ENCODE measurements around the gene MACROD2.

MACROD2 gene

GRCh38 chr20:14816471-14816870 is 821.2 kb downstream of the MACROD2 start:
- DNase-seq (ENCODE audit: low spot score): no peak

- DNase-seq (ENCODE audit: low spot score): no peak
These were observed 821.8 kb downstream of the MACROD2 start for GRCh38 chr20:14817101-14817500.

GRCh38 chr20:14820771-14821170 is 825.5 kb downstream of the MACROD2 start:
- no peak for DNase-seq (ENCODE audit: low spot score)

- DNase-seq (ENCODE audit: low spot score): no peak
These were observed 825.9 kb downstream of the MACROD2 start for GRCh38 chr20:14821251-14821650.

GRCh38 chr20:14824996-14825395 is 829.7 kb downstream of the MACROD2 start:
- no peak for DNase-seq (ENCODE audit: low spot score)

GRCh38 chr20:14826543-14827313 is 831.4 kb downstream of the MACROD2 start:
- no peak for DNase-seq (ENCODE audit: low spot score)

GRCh38 chr20:14828459-14828858 is 833.1 kb downstream of the MACROD2 start:
- DNase-seq (ENCODE audit: low spot score): no peak

GRCh38 chr20:14829906-14830305 is 834.6 kb downstream of the MACROD2 start:
- peak; percentile 16 for DNase-seq (ENCODE audit: low spot score)

- no peak for DNase-seq (ENCODE audit: low spot score)
These were observed 835.1 kb downstream of the MACROD2 start for GRCh38 chr20:14830466-14830865.

GRCh38 chr20:14830899-14831298 is 835.6 kb downstream of the MACROD2 start:
- DNase-seq (ENCODE audit: low spot score): no peak

GRCh38 chr20:14832630-14833029 is 837.3 kb downstream of the MACROD2 start:
- no peak for DNase-seq (ENCODE audit: low spot score)

- DNase-seq (ENCODE audit: low spot score): no peak
These were observed 843.6 kb downstream of the MACROD2 start for GRCh38 chr20:14838663-14839628.

- no peak for DNase-seq (ENCODE audit: low spot score)
These were observed 850.2 kb downstream of the MACROD2 start for GRCh38 chr20:14845199-14846160.

- no peak for DNase-seq (ENCODE audit: low spot score)
These were observed 853.5 kb downstream of the MACROD2 start for GRCh38 chr20:14848806-14849205.

GRCh38 chr20:14853079-14853478 is 857.8 kb downstream of the MACROD2 start:
- no peak for DNase-seq (ENCODE audit: low spot score)

GRCh38 chr20:14855171-14855570 is 859.9 kb downstream of the MACROD2 start:
- no peak for DNase-seq (ENCODE audit: low spot score)

- no peak for DNase-seq (ENCODE audit: low spot score)
These were observed 864.3 kb downstream of the MACROD2 start for GRCh38 chr20:14859627-14860026.

GRCh38 chr20:14860410-14860814 is 865.1 kb downstream of the MACROD2 start:
- peak; percentile 47 for DNase-seq (ENCODE audit: low spot score)

GRCh38 chr20:14861028-14861699 is 865.8 kb downstream of the MACROD2 start:
- no peak for DNase-seq (ENCODE audit: low spot score)

- DNase-seq (ENCODE audit: low spot score): no peak
These were observed 869.9 kb downstream of the MACROD2 start for GRCh38 chr20:14865169-14865568.

GRCh38 chr20:14865731-14866130 is 870.4 kb downstream of the MACROD2 start:
- DNase-seq (ENCODE audit: low spot score): no peak
